H1 (cell line): ENCODE results near the gene JAKMIP2. TPM values are rescaled to one million over a fixed set of nuclear protein-coding genes. Genes with fewer than 3 reads are reported as not detected.

Source experiments
- CTCF ChIA-PET: fragments of 300-600 bp; sonication (Branson Sonifier 250); formaldehyde crosslinking; loops from one replicate; lab custom pipeline; 2021; ENCODE audit not compliant: partially characterized antibody; lab: Charles Lee
- POLR2A ChIA-PET: fragments of 300-600 bp; sonication (Branson Sonifier 250); formaldehyde crosslinking; loops from one replicate; lab custom pipeline; 2021; ENCODE audit warnings: inconsistent platforms; ENCODE audit not compliant: partially characterized antibody; lab: Charles Lee
- DNase-seq, 2 experiments: peaks; one replicate each; pipeline versions ENCODE4 v3.0.0 to v3.0.0-alpha.2; 2010 to 2022; ENCODE audit warnings: low spot score in 2 of 2, low read depth in 1 of 2, mixed read lengths in 1 of 2
- FAIRE-seq: peaks from 2 replicates; lab custom pipeline; 2011; peaks lifted over from hg19 to GRCh38; lab: Jason Lieb, UNC
- H2AFZ ChIP-seq: 2 replicates; pipeline ENCODE4 v1.8.1; 2012; ENCODE audit warnings: low read length, inconsistent platforms
- H2AK5ac ChIP-seq: 2 replicates; pipeline ENCODE4 v1.6.1; 2013; ENCODE audit warnings: low read depth, low read length
- H2BK120ac ChIP-seq: replicated peaks from 2 replicates; pipeline ENCODE3; 2013; ENCODE audit warnings: low read depth, low read length, inconsistent platforms
- H2BK12ac ChIP-seq: 2 replicates; pipeline ENCODE4 v1.6.1; 2013; ENCODE audit warnings: low read depth, low read length
- H2BK15ac ChIP-seq: 2 replicates; pipeline ENCODE4 v1.6.1; 2013; ENCODE audit warnings: low read length
- H2BK20ac ChIP-seq: 2 replicates; pipeline ENCODE4 v1.6.1; 2013; ENCODE audit warnings: low read length
- H2BK5ac ChIP-seq: 2 replicates; pipeline ENCODE4 v1.6.1; 2013; ENCODE audit warnings: low read depth, low read length
- H3K14ac ChIP-seq: 2 replicates; pipeline ENCODE4 v1.6.1; 2013; ENCODE audit warnings: inconsistent platforms; ENCODE audit not compliant: insufficient read length
- H3K18ac ChIP-seq: 2 replicates; pipeline ENCODE4 v1.6.1; 2013; ENCODE audit warnings: low read length; ENCODE audit errors: extremely low read depth
- H3K23ac ChIP-seq: 2 replicates; pipeline ENCODE4 v1.6.1; 2013; ENCODE audit warnings: inconsistent platforms; ENCODE audit not compliant: insufficient read length
- H3K23me2 ChIP-seq: 2 replicates; pipeline ENCODE4 v1.6.1; 2013; ENCODE audit warnings: low read depth, low read length
- H3K27ac ChIP-seq: 2 replicates; pipeline ENCODE4 v1.6.1; 2011; ENCODE audit warnings: low read depth, low read length, inconsistent platforms
- H3K27me3 ChIP-seq, 4 experiments: replicated peaks in 1 of 4; 1 replicate in 1 of 4; 2 replicates in 3 of 4; pipeline versions ENCODE4 v1.6.1 to v1.8.1; 2011 to 2013; ENCODE audit warnings: low read length in 3 of 4, mild to moderate bottlenecking in 3 of 4, inconsistent platforms in 2 of 4, mixed read lengths in 2 of 4, moderate library complexity in 1 of 4; ENCODE audit not compliant: control insufficient read depth in 3 of 4, insufficient read depth in 3 of 4; ENCODE audit errors: extremely low read depth in 1 of 4
- H3K36me3 ChIP-seq, 4 experiments: 2 replicates each; pipeline versions ENCODE4 v1.6.1 to v1.8.1; 2011 to 2013; ENCODE audit warnings: mild to moderate bottlenecking in 4 of 4, low read length in 3 of 4, moderate library complexity in 2 of 4, control low read depth in 1 of 4, inconsistent platforms in 1 of 4; ENCODE audit not compliant: insufficient read depth in 4 of 4, control insufficient read depth in 2 of 4
- H3K4ac ChIP-seq: replicated peaks from 2 replicates; pipeline ENCODE3; 2013; ENCODE audit warnings: low read length, low read depth, mixed read lengths, inconsistent platforms; ENCODE audit not compliant: insufficient read length
- H3K4me1 ChIP-seq, 4 experiments: replicated peaks in 1 of 4; 1 replicate in 1 of 4; 2 replicates in 3 of 4; pipeline versions ENCODE4 v1.6.1 to v1.8.1; 2011 to 2013; ENCODE audit warnings: low read length in 3 of 4, inconsistent platforms in 2 of 4, mixed read lengths in 1 of 4; ENCODE audit not compliant: insufficient read depth in 4 of 4, control insufficient read depth in 3 of 4
- H3K4me2 ChIP-seq, 2 experiments: 2 replicates each; pipeline versions ENCODE4 v1.6.1 to v1.8.1; 2011 to 2013; ENCODE audit warnings: low read depth in 2 of 2, low read length in 2 of 2, control low read depth in 1 of 2, inconsistent platforms in 1 of 2, mild to moderate bottlenecking in 1 of 2; ENCODE audit not compliant: insufficient read depth in 1 of 2
- H3K4me3 ChIP-seq, 4 experiments: fragments of 200-600, 300-600 bp in 1 of 4; sonication (generic), shearing (Covaris generic), sonication (Bioruptor Twin) in 1 of 4; 2 replicates each; pipeline versions ENCODE4 v1.5.1 to v1.8.1; 2011 to 2016; ENCODE audit warnings: low read length in 4 of 4, low read depth in 3 of 4, control low read depth in 2 of 4, inconsistent platforms in 2 of 4, mild to moderate bottlenecking in 2 of 4, mixed read lengths in 1 of 4, moderate library complexity in 1 of 4; ENCODE audit not compliant: insufficient read depth in 2 of 4; ENCODE audit errors: extremely low read depth in 1 of 4
- H3K56ac ChIP-seq: replicated peaks from 2 replicates; pipeline ENCODE3; 2013; ENCODE audit warnings: low read depth, mild to moderate bottlenecking, mixed read lengths, low read length, inconsistent platforms; ENCODE audit not compliant: insufficient read length
- H3K79me1 ChIP-seq: 2 replicates; pipeline ENCODE4 v1.6.1; 2013; ENCODE audit warnings: low read depth, low read length, control low read depth
- H3K79me2 ChIP-seq, 2 experiments: 2 replicates each; pipeline versions ENCODE4 v1.6.1 to v1.8.1; 2012 to 2013; ENCODE audit warnings: low read length in 2 of 2, mild to moderate bottlenecking in 2 of 2, inconsistent platforms in 1 of 2; ENCODE audit not compliant: insufficient read depth in 2 of 2, control insufficient read depth in 1 of 2
- H3K9ac ChIP-seq, 4 experiments: replicated peaks in 1 of 4; 1 replicate in 1 of 4; 2 replicates in 3 of 4; pipeline versions ENCODE4 v1.6.1 to v1.8.1; 2011 to 2013; ENCODE audit warnings: low read depth in 3 of 4, low read length in 3 of 4, control low read depth in 2 of 4, mild to moderate bottlenecking in 2 of 4, moderate library complexity in 2 of 4, inconsistent platforms in 1 of 4; ENCODE audit errors: extremely low read depth in 1 of 4
- H3K9me3 ChIP-seq, 2 experiments: 2 replicates each; pipeline versions ENCODE4 v1.6.1 to v1.8.1; 2012 to 2013; ENCODE audit warnings: mild to moderate bottlenecking in 2 of 2, moderate library complexity in 2 of 2, control low read depth in 1 of 2, inconsistent platforms in 1 of 2, low read depth in 1 of 2, low read length in 1 of 2, mixed read lengths in 1 of 2; ENCODE audit not compliant: insufficient read depth in 2 of 2
- H4K20me1 ChIP-seq, 2 experiments: replicated peaks in 1 of 2; 2 replicates each; pipeline versions ENCODE3 to v1.8.1; 2011 to 2013; ENCODE audit warnings: inconsistent platforms in 2 of 2, low read length in 2 of 2, mild to moderate bottlenecking in 1 of 2; ENCODE audit not compliant: insufficient read depth in 2 of 2, control insufficient read depth in 1 of 2
- H4K5ac ChIP-seq: 2 replicates; pipeline ENCODE4 v1.6.1; 2013; ENCODE audit warnings: low read length, low read depth, mixed read lengths, inconsistent platforms; ENCODE audit not compliant: insufficient read length
- H4K8ac ChIP-seq: 2 replicates; pipeline ENCODE4 v1.8.0; 2013; ENCODE audit warnings: mild to moderate bottlenecking, moderate library complexity, low read length, inconsistent platforms; ENCODE audit not compliant: insufficient read depth; ENCODE audit errors: extremely low read depth
- H4K91ac ChIP-seq: replicated peaks from 2 replicates; pipeline ENCODE3; 2013; ENCODE audit warnings: low read length, mixed read lengths, inconsistent platforms; ENCODE audit not compliant: insufficient read length
- CEBPB ChIP-seq: IDR thresholded peaks from 2 replicates; pipeline ENCODE4 v1.6.1; 2012; ENCODE audit warnings: low read depth, low read length
- EGR1 ChIP-seq: IDR thresholded peaks from 2 replicates; pipeline ENCODE4 v1.6.1; 2011; ENCODE audit warnings: low read depth, low read length, borderline replicate concordance
- JUN ChIP-seq: IDR thresholded peaks from 2 replicates; pipeline ENCODE4 v1.6.1; 2011; ENCODE audit warnings: low read depth, mild to moderate bottlenecking, improper control_type of control experiment, low read length
- KDM5A ChIP-seq: fragments of 200-600 bp; IDR thresholded peaks from 2 replicates; pipeline ENCODE4 v1.7.1; 2012; ENCODE audit warnings: mild to moderate bottlenecking, low read length, inconsistent platforms, mixed read lengths
- RFX5 ChIP-seq: IDR thresholded peaks from 2 replicates; pipeline ENCODE4 v1.6.1; 2011; ENCODE audit warnings: low read depth, low read length, improper control_type of control experiment, borderline replicate concordance
- RXRA ChIP-seq: IDR thresholded peaks from 2 replicates; pipeline ENCODE4 v1.6.1; 2011; ENCODE audit warnings: low read depth, mild to moderate bottlenecking, low read length, moderate library complexity; ENCODE audit not compliant: insufficient read depth
- SIX5 ChIP-seq: IDR thresholded peaks from 2 replicates; pipeline ENCODE4 v1.6.1; 2011; ENCODE audit warnings: mild to moderate bottlenecking, low read depth, low read length
- WGBS, 2 experiments: shearing (Covaris generic) in 1 of 2; methylation state at CpG; one replicate each; pipeline versions ENCODE4 v1.1.6 to v1.1.7; 2013 to 2015; ENCODE audit warnings: low lambda C conversion rate in 2 of 2, mixed read lengths in 2 of 2, inconsistent platforms in 1 of 2, low coverage in 1 of 2, missing lambda C conversion rate in 1 of 2; ENCODE audit not compliant: insufficient replicate concordance in 2 of 2, insufficient coverage in 1 of 2, insufficient read length in 1 of 2; ENCODE audit errors: extremely low coverage in 1 of 2, missing lambda C conversion rate in 1 of 2; 5-methylcytosine and 5-hydroxymethylcytosine counted together
- polyA plus RNA-seq, 7 experiments: library from polyadenylated mRNA; depleted of rRNA in 3 of 7; stranded (reverse) in 5 of 7; unstranded in 2 of 7; fragments of >200 nt in 5 of 7; fragments of 200-250 nt in 2 of 7; gene quantifications; 1 replicate in 5 of 7; 2 replicates in 1 of 7; 4 replicates in 1 of 7; pipeline versions ENCODE4 v1.2.1 to v1.2.3, GENCODE V29; 2011 to 2013; ENCODE audit warnings: missing spikeins in 2 of 7, mixed read lengths in 2 of 7
- total RNA-seq: library from RNA; stranded (reverse); fragmentation: NEBNext Ultra II Directional; extraction: Animal tissue kit (Norgen Biotek cat#: 25700); gene quantifications from 2 replicates; pipeline ENCODE4 v1.2.1, GENCODE V29; 2021

Gene JAKMIP2
- total and polyA plus RNA-seq, 2 of the 8 experiments (the other 6 are each of a cell fraction or from before 2014, with no cell fraction given) = 2.4 to 13.6 TPM

GRCh38 chr5:147629196-147629595, 153.3 kb downstream of the JAKMIP2 start:
- H2BK12ac ChIP-seq = no peak overlapping the region
- H4K8ac ChIP-seq = no peak overlapping the region
- H4K20me1 ChIP-seq = peaks cover 0 to 6% of the 10 kb centered on the region in 2 experiments
- no peak overlapping the region for H4K5ac ChIP-seq
- H3K27me3 ChIP-seq = no peaks in the 10 kb centered on the region
- H3K79me2 ChIP-seq = peaks cover 0 to 3% of the 10 kb centered on the region in 2 experiments; a peak in 1 of 4 replicates
- no peak overlapping the region for H2BK5ac ChIP-seq
- CTCF ChIA-PET = interaction anchor here (0.7 to 6.8 kb wide), 8 partner anchors 12 to 193 kb away, joined by 3 to 53 read pairs (median 10); no protein-coding TSS in a partner anchor
- no peak overlapping the region for H3K4me3 ChIP-seq
- H3K56ac ChIP-seq = no peak overlapping the region
- H3K14ac ChIP-seq = no peak overlapping the region
- no peak overlapping the region for H2BK20ac ChIP-seq
- no peaks in the 10 kb centered on the region for H3K9me3 ChIP-seq
- no peak overlapping the region for H3K9ac ChIP-seq
- H2AK5ac ChIP-seq = no peak overlapping the region
- no peak overlapping the region for H3K23ac ChIP-seq
- H3K4me2 ChIP-seq = no peak overlapping the region
- DNase-seq = no peak
- H2BK15ac ChIP-seq = no peak overlapping the region
- POLR2A ChIA-PET = no interaction called here
- H3K18ac ChIP-seq = no peak overlapping the region
- no peak overlapping the region for H2BK120ac ChIP-seq
- no peak overlapping the region for H3K4ac ChIP-seq
- H3K23me2 ChIP-seq = no peaks in the 10 kb centered on the region
- H3K36me3 ChIP-seq = peaks cover 0 to 29% (median 6%) of the 10 kb centered on the region in 4 experiments; a peak in 3 of 8 replicates
- H3K79me1 ChIP-seq = no peaks in the 10 kb centered on the region
- WGBS, 2 experiments = 92% methylated on average over 4 of the region's 4 CpGs; no CpG with 5 or more reads in 1 of the 2 experiments
- no peak overlapping the region for H2AFZ ChIP-seq
- no peak for FAIRE-seq
- no peak overlapping the region for H4K91ac ChIP-seq
- no peak overlapping the region for H3K27ac ChIP-seq
- no peaks in the 10 kb centered on the region; a peak in 1 of 7 replicates for H3K4me1 ChIP-seq
- no peak for TF ChIP-seq EGR1
- no peak for TF ChIP-seq RFX5
- TF ChIP-seq JUN = no peak
- no peak for TF ChIP-seq RXRA
- TF ChIP-seq CEBPB = no peak
- TF ChIP-seq SIX5 = no peak
- TF ChIP-seq KDM5A = no peak
